ENCODE results near the gene UBD.

Gene UBD

DNA sequence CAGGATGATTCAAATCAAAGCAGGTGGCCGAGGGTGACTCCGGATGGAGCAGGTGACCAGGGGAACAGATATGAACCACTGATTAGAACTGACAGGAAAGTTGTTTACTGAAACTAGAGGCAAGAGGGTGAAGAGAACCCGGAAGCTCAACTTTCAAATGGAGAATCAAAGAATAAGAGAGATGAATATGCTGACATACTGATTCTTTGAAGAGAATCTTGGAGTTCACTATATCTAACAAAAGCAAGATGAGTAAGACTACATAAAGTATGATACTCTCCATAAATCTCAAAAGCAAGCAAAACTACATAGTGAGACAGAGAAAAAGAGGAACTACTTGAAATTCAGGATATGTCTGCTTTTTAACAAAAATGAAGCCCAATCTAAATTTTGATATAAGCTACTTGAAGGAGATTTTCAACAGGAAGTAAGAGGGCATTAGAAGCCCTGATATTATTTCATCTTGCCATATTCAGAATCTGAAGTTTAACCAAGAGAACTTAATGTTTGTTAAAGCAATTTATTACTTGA lies 4.0 kb upstream of the UBD start:
- TF ChIP-seq NFIC (IDR thresholded peaks at IDR 0.05) (no peak), TEAD4 (IDR thresholded peaks at IDR 0.05) (no peak), MAX (IDR thresholded peaks at IDR 0.05) (no peak), CREB1 (IDR thresholded peaks at IDR 0.05; ENCODE audit: low read depth) (no peak), YY1 (IDR thresholded peaks at IDR 0.05; ENCODE audit: low read depth) (no peak), REST (IDR thresholded peaks at IDR 0.05; ENCODE audit: low read depth) (no peak), USF1 (IDR thresholded peaks at IDR 0.05) (no peak)

GRCh38 chr6:29561606-29562181 lies 2.2 kb upstream of the UBD start:
- TF ChIP-seq FOXM1 (IDR thresholded peaks at IDR 0.05; ENCODE audit: borderline replicate concordance, low read depth) (no peak), CREB1 (IDR thresholded peaks at IDR 0.05; ENCODE audit: low read depth) (no peak), MAX (IDR thresholded peaks at IDR 0.05) (no peak), NFIC (IDR thresholded peaks at IDR 0.05) (no peak), TEAD4 (IDR thresholded peaks at IDR 0.05) (no peak), YY1 (IDR thresholded peaks at IDR 0.05; ENCODE audit: low read depth) (no peak), CEBPB (IDR thresholded peaks at IDR 0.05) (no peak), TCF12 (IDR thresholded peaks at IDR 0.05; ENCODE audit: low read depth) (no peak)

GRCh38 chr6:29561091-29561490 lies 1.6 kb upstream of the UBD start:
- TF ChIP-seq NFIC (IDR thresholded peaks at IDR 0.05) (no peak), TCF12 (IDR thresholded peaks at IDR 0.05; ENCODE audit: low read depth) (no peak), USF1 (IDR thresholded peaks at IDR 0.05) (no peak), TAF1 (IDR thresholded peaks at IDR 0.05; ENCODE audit: low read depth) (no peak), FOXM1 (IDR thresholded peaks at IDR 0.05; ENCODE audit: borderline replicate concordance, low read depth) (no peak), YY1 (IDR thresholded peaks at IDR 0.05; ENCODE audit: low read depth) (no peak), TEAD4 (IDR thresholded peaks at IDR 0.05) (no peak), REST (IDR thresholded peaks at IDR 0.05; ENCODE audit: low read depth) (no peak), EGR1 (IDR thresholded peaks at IDR 0.05) (no peak)

GRCh38 chr6:29558439-29559079 lies 973 bp downstream of the UBD start:
- TF ChIP-seq USF1 (IDR thresholded peaks at IDR 0.05): no peak
- no peak for TF ChIP-seq FOXM1 (IDR thresholded peaks at IDR 0.05; ENCODE audit: borderline replicate concordance, low read depth)
- TF ChIP-seq NFIC (IDR thresholded peaks at IDR 0.05): no peak
- TF ChIP-seq TCF12 (IDR thresholded peaks at IDR 0.05; ENCODE audit: low read depth): no peak
- no peak for TF ChIP-seq ZBTB7A (IDR thresholded peaks at IDR 0.05; ENCODE audit: low read depth)
- no peak for TF ChIP-seq REST (IDR thresholded peaks at IDR 0.05; ENCODE audit: low read depth)
- TF ChIP-seq EGR1 (IDR thresholded peaks at IDR 0.05): no peak
- TF ChIP-seq CEBPB (IDR thresholded peaks at IDR 0.05): no peak
- no peak for TF ChIP-seq YY1 (IDR thresholded peaks at IDR 0.05; ENCODE audit: low read depth)
- TF ChIP-seq TAF1 (IDR thresholded peaks at IDR 0.05; ENCODE audit: low read depth): no peak
- no peak for TF ChIP-seq MAX (IDR thresholded peaks at IDR 0.05)
- TF ChIP-seq RAD21 (IDR thresholded peaks at IDR 0.05; ENCODE audit: low read depth): no peak
- TF ChIP-seq EP300 (IDR thresholded peaks at IDR 0.05; ENCODE audit: borderline replicate concordance): no peak

Data from Ishikawa (cell line).